GM19324 (cell line): ENCODE data around the gene SLC35A2.
"Not testable (repeated sequence)": the region's sequence is repeated elsewhere in the genome, so short reads cannot be mapped to it uniquely, and the experiment has no call there.

Source experiments
- ATAC-seq: cut with Tn5 transposase; IDR thresholded peaks from one replicate; pipeline ENCODE4 v1.9.1; 2021; ENCODE audit warnings: mild to moderate bottlenecking, moderate library complexity; ENCODE audit not compliant: unreplicated experiment, low FRiP score

SLC35A2 gene

GRCh38 chrX:48903290-48903689, 8.2 kb downstream of the SLC35A2 start:
- no peak for ATAC-seq

GRCh38 chrX:48902776-48903175, 8.7 kb downstream of the SLC35A2 start:
- ATAC-seq, result no peak

DNA sequence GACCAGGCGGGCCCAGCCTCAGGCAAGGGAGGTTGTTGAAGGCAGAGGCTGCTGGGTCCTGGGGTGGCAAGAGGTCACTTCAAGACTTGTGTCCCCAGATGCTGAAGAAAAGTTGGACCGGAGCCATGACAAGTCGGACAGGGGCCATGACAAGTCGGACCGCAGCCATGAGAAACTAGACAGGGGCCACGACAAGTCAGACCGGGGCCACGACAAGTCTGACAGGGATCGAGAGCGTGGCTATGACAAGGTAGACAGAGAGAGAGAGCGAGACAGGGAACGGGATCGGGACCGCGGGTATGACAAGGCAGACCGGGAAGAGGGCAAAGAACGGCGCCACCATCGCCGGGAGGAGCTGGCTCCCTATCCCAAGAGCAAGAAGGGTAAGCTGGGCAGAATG, 9.3 kb downstream of the SLC35A2 start:
- ATAC-seq, result no peak

GRCh38 chrX:48901069-48901468, 10.4 kb downstream of the SLC35A2 start:
- no peak for ATAC-seq

GRCh38 chrX:48899078-48899410, 12.4 kb downstream of the SLC35A2 start:
- no peak for ATAC-seq

- ATAC-seq, result peak; percentile 81
Observed at GRCh38 chrX:48897625-48898306, 13.7 kb downstream of the SLC35A2 start, which contains the start of the genes PQBP1 and TIMM17B. Gene PQBP1, plus strand, starts transcription at chrX:48897930. Its CDS starts 580 bp downstream, at chrX:48898510. Gene TIMM17B, minus strand, starts transcription at chrX:48897768. Its CDS starts 19 bp downstream, at chrX:48897749.

GRCh38 chrX:48897157-48897624, 14.3 kb downstream of the SLC35A2 start:
- peak; percentile 22 for ATAC-seq

GRCh38 chrX:48896611-48897011, 14.8 kb downstream of the SLC35A2 start:
- ATAC-seq, result no peak

DNA sequence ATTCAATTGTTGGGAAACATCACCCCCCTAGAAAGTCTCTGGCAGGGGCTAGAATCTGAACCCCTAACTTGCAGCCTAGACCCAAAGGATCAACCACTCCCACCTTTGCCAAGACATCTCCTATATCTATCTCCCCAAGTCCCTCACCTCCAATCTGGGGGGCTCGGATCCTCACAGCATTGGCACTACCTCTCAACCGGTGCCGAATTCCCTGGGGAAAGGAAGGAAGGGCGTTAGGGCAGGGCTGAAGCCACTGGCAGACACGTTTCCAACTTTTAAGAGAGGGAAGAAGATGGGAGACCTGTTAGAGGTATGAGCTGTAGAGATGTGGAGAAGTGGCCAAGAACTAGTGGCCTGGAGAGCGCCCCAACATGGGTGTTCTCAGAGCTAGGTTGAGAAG, 16.6 kb downstream of the SLC35A2 start:
- no peak for ATAC-seq

GRCh38 chrX:48893556-48894348, 17.7 kb downstream of the SLC35A2 start:
- no peak for ATAC-seq

- no peak for ATAC-seq
Observed at GRCh38 chrX:48892896-48893295, 18.6 kb downstream of the SLC35A2 start.

DNA sequence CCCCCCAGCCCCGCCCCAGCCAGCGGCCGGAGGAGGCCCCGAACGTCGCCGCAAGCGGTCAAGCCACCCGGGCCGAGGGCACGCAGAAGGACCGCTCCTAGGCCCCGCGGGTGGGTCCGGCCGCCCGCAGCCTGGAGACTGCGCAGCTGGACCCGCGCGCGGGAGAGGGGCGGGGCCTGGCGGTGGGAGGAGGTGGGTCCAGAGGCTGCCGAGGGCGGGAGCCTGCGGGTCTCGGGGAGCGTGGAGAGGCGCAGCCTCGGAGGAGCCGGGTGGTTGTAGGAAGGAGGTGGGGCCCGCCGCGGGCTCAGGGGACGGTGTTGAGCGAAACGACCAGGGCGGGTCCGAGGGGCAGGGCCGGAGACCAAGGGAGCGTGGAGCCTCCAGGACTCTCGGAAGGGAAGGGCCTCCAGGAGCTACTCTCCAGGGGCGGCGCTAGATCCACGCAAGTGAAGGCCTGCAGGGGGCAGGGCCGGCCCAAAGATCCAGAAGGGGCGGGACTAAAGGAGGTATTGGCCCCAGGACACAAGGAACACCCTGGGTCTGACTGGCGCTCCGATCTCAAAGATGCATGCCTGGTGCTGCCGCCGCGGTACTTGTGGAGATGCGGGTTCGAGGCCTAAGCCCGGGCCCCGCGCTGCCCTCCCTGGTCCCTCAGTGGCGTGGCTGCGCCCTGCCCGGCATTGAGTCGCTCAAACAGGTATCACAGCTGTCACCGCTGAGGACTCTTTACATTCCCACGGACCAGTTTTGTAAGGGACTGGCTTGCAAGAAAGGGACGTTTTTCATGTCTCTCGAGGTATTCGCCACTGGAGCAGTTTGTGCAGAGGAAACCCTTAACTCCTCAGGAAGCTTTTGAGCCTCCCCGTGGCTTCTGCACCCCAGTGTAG, 19.8 kb downstream of the SLC35A2 start:
- peak; percentile 76 for ATAC-seq

DNA sequence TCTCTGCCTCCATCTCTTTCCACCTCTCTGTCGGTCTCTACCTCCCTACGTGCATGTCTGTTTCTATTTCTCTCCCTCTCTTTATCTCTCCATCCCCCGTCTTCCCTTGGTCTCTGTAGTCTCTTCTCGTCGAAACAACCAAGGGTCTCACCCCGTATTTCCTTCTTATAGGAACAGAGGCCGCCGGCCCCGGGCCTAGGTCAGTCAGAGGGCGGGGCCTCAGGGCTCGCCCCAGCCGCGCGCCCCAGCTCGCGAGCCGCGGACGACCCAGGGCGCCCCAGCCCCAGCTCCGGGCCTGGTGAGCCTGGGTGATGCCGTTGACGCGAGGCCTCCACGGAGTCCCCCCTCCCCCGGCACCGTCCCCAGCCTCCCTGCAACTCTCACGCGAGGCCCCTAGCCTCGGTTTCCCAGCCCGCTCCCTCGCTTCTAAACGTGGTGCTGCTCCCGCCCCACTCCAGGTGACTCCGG, 20.5 kb downstream of the SLC35A2 start:
- ATAC-seq, result peak; percentile 44

GRCh38 chrX:48890296-48890925, 21.0 kb downstream of the SLC35A2 start:
- no peak for ATAC-seq

- ATAC-seq, result not testable (repeated sequence)
Observed at GRCh38 chrX:48886586-48886985, 24.9 kb downstream of the SLC35A2 start.

- no peak for ATAC-seq
Observed at GRCh38 chrX:48883729-48884128, 27.7 kb downstream of the SLC35A2 start.

DNA sequence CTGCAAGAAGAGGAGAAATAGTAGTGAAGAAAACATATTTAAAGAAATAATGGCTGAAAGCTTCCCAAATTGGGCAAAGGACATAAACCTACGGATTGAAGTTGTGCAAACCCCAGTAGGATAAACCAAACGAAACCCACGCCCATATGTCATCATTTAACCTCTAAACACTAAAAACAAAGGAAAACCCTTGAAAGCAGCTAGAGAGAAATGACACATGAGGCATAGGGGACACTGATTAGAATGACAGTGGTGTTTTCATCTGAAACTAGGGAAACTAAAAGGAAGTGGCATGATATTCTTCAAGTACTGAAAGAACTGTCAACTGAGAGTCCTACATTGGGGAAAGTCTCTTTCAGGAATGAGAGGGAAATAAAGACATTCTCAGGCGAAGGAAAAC, 34.5 kb downstream of the SLC35A2 start:
- not testable (repeated sequence) for ATAC-seq

GRCh38 chrX:48872017-48872416, 39.4 kb downstream of the SLC35A2 start:
- ATAC-seq, result not testable (repeated sequence)

DNA sequence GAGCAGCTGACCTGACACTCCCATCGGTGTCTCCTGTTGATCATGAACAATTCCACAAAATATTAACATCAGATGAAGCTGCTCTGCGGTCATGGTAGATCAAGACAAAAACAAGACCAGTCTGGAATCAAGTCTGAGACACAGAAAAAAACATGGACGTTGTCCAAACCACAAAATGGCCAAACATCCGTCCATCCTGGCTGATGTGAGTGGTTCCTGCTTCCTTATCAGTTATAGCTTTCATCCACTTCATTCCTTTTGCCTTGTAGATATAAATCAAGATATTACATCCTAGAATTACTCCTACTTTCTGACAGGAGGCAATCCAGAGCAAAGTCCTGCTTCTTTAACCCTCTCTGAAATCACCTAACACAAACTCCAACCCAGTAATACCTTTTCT, 47.2 kb downstream of the SLC35A2 start:
- no peak for ATAC-seq

DNA sequence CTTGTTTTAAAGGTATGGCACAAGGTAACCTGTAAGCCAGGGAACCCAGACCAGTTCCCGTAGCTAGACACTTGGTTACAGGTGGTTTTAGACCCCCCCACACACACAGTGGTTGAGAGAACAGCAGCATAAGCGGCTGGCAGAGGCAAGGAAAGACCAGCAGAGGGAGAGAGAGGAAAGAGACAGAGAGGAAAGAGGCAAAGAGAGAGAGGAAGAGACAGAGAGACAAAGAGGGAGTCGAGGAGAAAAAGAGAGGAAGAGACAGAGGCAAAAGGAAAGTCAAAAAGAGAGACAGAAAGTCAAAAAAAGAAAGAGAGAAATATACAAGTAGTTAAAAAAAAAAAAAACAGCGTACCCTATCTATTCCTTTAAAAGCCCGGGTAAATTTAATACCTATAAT, 56.5 kb downstream of the SLC35A2 start:
- ATAC-seq, result no peak
